ENCODE results near the gene LARGE2. TPM values are rescaled to one million over a fixed set of nuclear protein-coding genes. Genes with fewer than 3 reads are reported as not detected.

The LARGE2 gene
- total RNA-seq, 1 donor: not detected

DNA sequence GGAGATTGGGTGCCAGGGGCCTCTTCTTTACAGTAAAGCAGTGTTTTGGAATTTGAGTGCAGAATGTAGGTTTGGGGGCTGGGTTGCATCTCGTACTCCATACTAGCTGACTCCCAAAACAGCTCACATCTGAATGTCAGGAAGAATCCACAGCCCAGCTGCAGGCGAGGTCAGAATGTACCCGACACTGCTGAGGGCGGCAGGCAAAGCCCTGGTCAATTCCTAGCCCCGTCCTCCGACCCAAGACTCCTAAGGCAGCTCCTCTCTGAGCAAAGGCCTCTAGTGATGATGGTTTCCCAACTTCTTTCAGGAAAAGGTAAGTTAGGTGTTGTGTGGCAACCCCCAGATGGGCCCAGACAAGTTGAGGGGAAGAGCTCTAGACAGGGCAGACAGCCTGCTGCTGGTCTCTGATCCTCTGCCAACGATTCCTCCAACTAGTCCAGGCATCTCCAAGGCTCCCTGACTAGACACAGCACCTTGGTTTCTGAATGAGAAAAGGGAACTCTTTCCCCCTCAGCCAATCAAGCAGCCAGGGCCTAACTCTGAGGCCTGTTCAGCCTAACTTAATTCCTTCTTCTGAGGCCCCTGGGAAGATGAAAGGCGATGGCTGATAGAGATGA, 8.6 kb downstream of the LARGE2 start:
- TF ChIP-seq, protein P1, sequence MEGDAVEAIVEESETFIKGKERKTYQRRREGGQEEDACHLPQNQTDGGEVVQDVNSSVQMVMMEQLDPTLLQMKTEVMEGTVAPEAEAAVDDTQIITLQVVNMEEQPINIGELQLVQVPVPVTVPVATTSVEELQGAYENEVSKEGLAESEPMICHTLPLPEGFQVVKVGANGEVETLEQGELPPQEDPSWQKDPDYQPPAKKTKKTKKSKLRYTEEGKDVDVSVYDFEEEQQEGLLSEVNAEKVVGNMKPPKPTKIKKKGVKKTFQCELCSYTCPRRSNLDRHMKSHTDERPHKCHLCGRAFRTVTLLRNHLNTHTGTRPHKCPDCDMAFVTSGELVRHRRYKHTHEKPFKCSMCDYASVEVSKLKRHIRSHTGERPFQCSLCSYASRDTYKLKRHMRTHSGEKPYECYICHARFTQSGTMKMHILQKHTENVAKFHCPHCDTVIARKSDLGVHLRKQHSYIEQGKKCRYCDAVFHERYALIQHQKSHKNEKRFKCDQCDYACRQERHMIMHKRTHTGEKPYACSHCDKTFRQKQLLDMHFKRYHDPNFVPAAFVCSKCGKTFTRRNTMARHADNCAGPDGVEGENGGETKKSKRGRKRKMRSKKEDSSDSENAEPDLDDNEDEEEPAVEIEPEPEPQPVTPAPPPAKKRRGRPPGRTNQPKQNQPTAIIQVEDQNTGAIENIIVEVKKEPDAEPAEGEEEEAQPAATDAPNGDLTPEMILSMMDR (IDR thresholded peaks at IDR 0.05; ENCODE audit: insufficient read depth, low read depth, low read length): no peak
- no peak overlapping the region for H3K4me3 ChIP-seq (ENCODE audit: low read depth, low read length)
- no peak for DNase-seq (ENCODE audit: low read depth)

GRCh38 chr11:45931739-45932138, 9.3 kb downstream of the LARGE2 start:
- TF ChIP-seq, protein P1 (IDR thresholded peaks at IDR 0.05; ENCODE audit: insufficient read depth, low read depth, low read length): no peak
- no peak for DNase-seq (ENCODE audit: low read depth)
- H3K4me3 ChIP-seq (ENCODE audit: low read depth, low read length): no peak overlapping the region

- TF ChIP-seq, protein P1 (IDR thresholded peaks at IDR 0.05; ENCODE audit: insufficient read depth, low read depth, low read length): no peak
- H3K4me3 ChIP-seq (ENCODE audit: low read depth, low read length): no peak overlapping the region
Measured at GRCh38 chr11:45932217-45932616, 9.8 kb downstream of the LARGE2 start.

DNA sequence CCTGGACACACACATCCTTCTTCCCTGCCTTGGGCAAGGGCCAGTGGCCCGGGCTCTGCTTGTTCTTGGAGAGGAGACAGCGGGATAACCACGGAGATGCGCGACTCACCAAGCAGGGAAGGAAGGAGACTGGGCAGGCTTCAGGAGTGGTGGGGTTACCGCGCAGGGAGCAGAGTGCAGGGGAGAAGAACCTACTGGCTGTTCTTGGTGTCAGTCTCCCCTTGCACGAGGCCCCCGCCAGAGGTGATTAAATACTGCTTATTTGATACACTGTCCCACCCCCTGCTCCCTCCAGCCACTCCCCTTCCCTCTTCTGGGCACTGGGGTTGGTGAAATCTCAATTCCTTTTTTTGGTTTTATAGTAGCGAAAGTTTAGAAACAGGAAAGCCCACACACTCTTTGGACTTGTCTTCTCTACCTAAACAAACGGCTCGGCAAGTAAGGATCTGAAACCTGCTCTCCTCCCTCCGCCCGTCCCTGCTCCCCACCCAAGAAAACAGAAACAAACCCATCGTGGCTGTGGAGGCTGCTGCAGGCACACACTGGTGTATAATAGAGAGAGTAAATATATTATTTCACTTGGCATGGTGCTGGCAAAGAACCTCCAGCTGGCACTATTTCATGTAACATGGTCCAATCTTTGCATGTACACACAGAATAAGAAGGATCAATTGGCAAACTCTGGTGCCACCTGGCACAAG, 10.8 kb downstream of the LARGE2 start:
- H3K4me3 ChIP-seq (ENCODE audit: low read depth, low read length): no peak overlapping the region
- TF ChIP-seq, protein P1 (IDR thresholded peaks at IDR 0.05; ENCODE audit: insufficient read depth, low read depth, low read length): no peak
- no peak for DNase-seq (ENCODE audit: low read depth)

More at GRCh38 chr11:45932217-45932616, 9.8 kb downstream of the LARGE2 start:
- no peak for DNase-seq (ENCODE audit: low read depth)

GRCh38 chr11:45933846-45934579, 11.6 kb downstream of the LARGE2 start:
- DNase-seq (ENCODE audit: low read depth): no peak
- TF ChIP-seq, protein P1 (IDR thresholded peaks at IDR 0.05; ENCODE audit: insufficient read depth, low read depth, low read length): no peak
- no peak overlapping the region for H3K4me3 ChIP-seq (ENCODE audit: low read depth, low read length)

DNA sequence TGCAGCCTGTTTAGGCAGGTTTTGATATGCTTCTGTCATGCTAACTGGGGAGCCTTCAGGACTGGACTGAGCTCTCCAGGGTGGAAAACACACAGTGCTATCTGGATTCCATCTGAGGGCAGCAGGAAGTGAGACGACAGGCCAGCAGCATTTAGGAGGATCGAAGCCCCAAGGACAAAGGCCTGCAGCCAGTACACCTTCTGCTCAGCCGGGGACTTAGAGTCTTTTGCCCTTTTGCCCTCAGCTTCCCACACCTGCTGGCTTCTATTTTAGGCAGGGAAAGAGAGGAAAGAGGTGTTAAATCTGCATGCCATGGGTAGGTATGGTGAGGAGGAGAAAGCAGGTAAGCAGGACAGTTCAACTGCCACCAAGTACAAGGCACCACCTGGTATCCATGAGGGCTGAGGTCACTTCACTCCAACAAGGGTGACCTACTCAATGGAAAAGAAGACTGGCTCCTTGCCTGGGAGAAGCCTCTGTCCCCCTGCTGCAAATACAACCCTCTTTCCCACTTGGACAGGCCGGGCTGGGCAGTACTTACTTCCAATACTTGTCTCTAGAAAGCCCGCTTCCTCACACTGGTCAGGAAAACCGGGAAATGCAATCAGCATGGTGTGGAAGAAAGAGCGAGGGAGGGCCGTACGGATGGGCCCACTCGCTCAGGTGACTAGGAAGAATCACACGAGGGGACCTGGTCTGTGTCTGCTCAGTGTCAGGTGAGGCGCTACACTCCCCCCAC, 12.3 kb downstream of the LARGE2 start:
- no peak overlapping the region for H3K4me3 ChIP-seq (ENCODE audit: low read depth, low read length)
- DNase-seq (ENCODE audit: low read depth): no peak
- TF ChIP-seq, protein P1 (IDR thresholded peaks at IDR 0.05; ENCODE audit: insufficient read depth, low read depth, low read length): no peak
